ENCODE measurements around the gene VENTX. TPM values are rescaled to one million over a fixed set of nuclear protein-coding genes. Genes with fewer than 3 reads are reported as not detected.

Gene VENTX
- total RNA-seq, 2 donors from 2014 or later, result 5.1 to 9.5 TPM

GRCh38 chr10:133258818-133259601 lies 21.4 kb downstream of the VENTX start:
- Histone ChIP-seq H3K27me3 (replicated peaks; ENCODE audit: insufficient read depth) (no peaks in the 10 kb centered on the region), H3K36me3 (no peaks in the 10 kb centered on the region), H3K9me3 (no peaks in the 10 kb centered on the region), H3K4me3 (no peak overlapping the region), H3K27ac (peak overlapping the region; percentile 28 to 59), H3K4me1 (ENCODE audit: control insufficient read depth in 1 of 2, low read depth in 2 of 2) (peaks cover 22 to 41% of the 10 kb centered on the region in 2 donors)
- DNase-seq (ENCODE audit: low spot score) (peak; percentile 64), ATAC-seq (ENCODE audit: insufficient number of reproducible peaks, low FRiP score, low read depth) (peak; percentile 25)
- TF ChIP-seq CTCF (IDR thresholded peaks at IDR 0.05), result no peak

GRCh38 chr10:133259602-133259989 lies 21.9 kb downstream of the VENTX start:
- ATAC-seq (ENCODE audit: insufficient number of reproducible peaks, low FRiP score, low read depth) (no peak), DNase-seq (ENCODE audit: low spot score) (no peak)
- peaks cover 22 to 41% of the 10 kb centered on the region in 2 donors for H3K4me1 ChIP-seq (ENCODE audit: control insufficient read depth in 1 of 2, low read depth in 2 of 2)
- no peaks in the 10 kb centered on the region for H3K9me3 ChIP-seq
- no peaks in the 10 kb centered on the region for H3K36me3 ChIP-seq
- H3K4me3 ChIP-seq, result no peak overlapping the region
- H3K27me3 ChIP-seq (replicated peaks; ENCODE audit: insufficient read depth), result no peaks in the 10 kb centered on the region
- peak overlapping the region; percentile 28 to 59 for H3K27ac ChIP-seq
- TF ChIP-seq CTCF (IDR thresholded peaks at IDR 0.05), result no peak

GRCh38 chr10:133260895-133261725 lies 23.5 kb downstream of the VENTX start:
- Histone ChIP-seq H3K4me1 (ENCODE audit: control insufficient read depth in 1 of 2, low read depth in 2 of 2) (peaks cover 22 to 41% of the 10 kb centered on the region in 2 donors), H3K27ac (peak overlapping the region; percentile 66 to 83), H3K4me3 (peak overlapping the region; percentile 95), H3K27me3 (replicated peaks; ENCODE audit: insufficient read depth) (no peaks in the 10 kb centered on the region), H3K9me3 (no peaks in the 10 kb centered on the region), H3K36me3 (no peaks in the 10 kb centered on the region)
- TF ChIP-seq CTCF (IDR thresholded peaks at IDR 0.05), result no peak
- DNase-seq (ENCODE audit: low spot score), result no peak
- ATAC-seq (ENCODE audit: insufficient number of reproducible peaks, low FRiP score, low read depth), result no peak

- Histone ChIP-seq H3K4me1 (ENCODE audit: control insufficient read depth in 1 of 2, low read depth in 2 of 2) (peaks cover 22 to 41% of the 10 kb centered on the region in 2 donors), H3K27ac (peak overlapping the region; percentile 66 to 83), H3K36me3 (no peaks in the 10 kb centered on the region), H3K9me3 (no peaks in the 10 kb centered on the region), H3K27me3 (replicated peaks; ENCODE audit: insufficient read depth) (no peaks in the 10 kb centered on the region), H3K4me3 (peak overlapping the region; percentile 95)
- no peak for TF ChIP-seq CTCF (IDR thresholded peaks at IDR 0.05)
- DNase-seq (ENCODE audit: low spot score), result peak; percentile 65
- peak; percentile 43 for ATAC-seq (ENCODE audit: insufficient number of reproducible peaks, low FRiP score, low read depth)
These were observed 24.2 kb downstream of the VENTX start for GRCh38 chr10:133261726-133262325.

GRCh38 chr10:133262696-133263095 lies 25.0 kb downstream of the VENTX start:
- H3K36me3 ChIP-seq, result no peaks in the 10 kb centered on the region
- no peaks in the 10 kb centered on the region for H3K27me3 ChIP-seq (replicated peaks; ENCODE audit: insufficient read depth)
- no peak overlapping the region for H3K27ac ChIP-seq
- H3K4me3 ChIP-seq, result no peak overlapping the region
- ATAC-seq (ENCODE audit: insufficient number of reproducible peaks, low FRiP score, low read depth) (no peak), DNase-seq (ENCODE audit: low spot score) (no peak)
- peaks cover 22 to 36% of the 10 kb centered on the region in 2 donors for H3K4me1 ChIP-seq (ENCODE audit: control insufficient read depth in 1 of 2, low read depth in 2 of 2)
- no peak for TF ChIP-seq CTCF (IDR thresholded peaks at IDR 0.05)
- H3K9me3 ChIP-seq, result no peaks in the 10 kb centered on the region
